GM18505 (cell line): ENCODE results near the gene PPL.

Experiments used
- ATAC-seq: cut with Tn5 transposase; IDR thresholded peaks from one replicate; pipeline ENCODE4 v1.9.1; 2021; ENCODE audit not compliant: unreplicated experiment
- POLR2A ChIP-seq: IDR thresholded peaks from 4 replicates; pipeline ENCODE4 v1.6.1; 2011; ENCODE audit warnings: borderline replicate concordance; ENCODE audit not compliant: insufficient read depth, insufficient read length; ENCODE audit errors: extremely low read depth

The PPL gene

GRCh38 chr16:4873091-4873490, 63.9 kb downstream of the PPL start:
- ATAC-seq = no peak
- no peak for TF ChIP-seq POLR2A

- ATAC-seq = no peak
- TF ChIP-seq POLR2A = no peak
Observed at GRCh38 chr16:4871071-4871470, 65.9 kb downstream of the PPL start.

- no peak for TF ChIP-seq POLR2A
- ATAC-seq = no peak
Observed at GRCh38 chr16:4870138-4870671, 66.7 kb downstream of the PPL start.

GRCh38 chr16:4869147-4869805, 67.7 kb downstream of the PPL start:
- TF ChIP-seq POLR2A = no peak
- no peak for ATAC-seq

- no peak for TF ChIP-seq POLR2A
- no peak for ATAC-seq
Observed at GRCh38 chr16:4868535-4868934, 68.4 kb downstream of the PPL start.

- ATAC-seq = no peak
- TF ChIP-seq POLR2A = no peak
Observed at GRCh38 chr16:4868026-4868425, 68.9 kb downstream of the PPL start.

- ATAC-seq = no peak
- TF ChIP-seq POLR2A = no peak
Observed at GRCh38 chr16:4866586-4866985, 70.4 kb downstream of the PPL start.

- TF ChIP-seq POLR2A = no peak
- ATAC-seq = no peak
Observed at GRCh38 chr16:4865231-4865860, 71.6 kb downstream of the PPL start.

GRCh38 chr16:4864728-4865127, 72.2 kb downstream of the PPL start:
- TF ChIP-seq POLR2A = no peak
- no peak for ATAC-seq

- no peak for ATAC-seq
- TF ChIP-seq POLR2A = no peak
Observed at GRCh38 chr16:4862639-4863038, 74.3 kb downstream of the PPL start.

- no peak for TF ChIP-seq POLR2A
- ATAC-seq = no peak
Observed at GRCh38 chr16:4860727-4861342, 76.1 kb downstream of the PPL start.

GRCh38 chr16:4859900-4860255, 77.1 kb downstream of the PPL start:
- TF ChIP-seq POLR2A = no peak
- no peak for ATAC-seq

- no peak for TF ChIP-seq POLR2A
- ATAC-seq = no peak
Observed at GRCh38 chr16:4859190-4859899, 77.6 kb downstream of the PPL start.
